ENCODE measurements around the gene MAPRE2. TPM values are rescaled to one million over a fixed set of nuclear protein-coding genes. Genes with fewer than 3 reads are reported as not detected.
"Not testable (repeated sequence)": the region's sequence is repeated elsewhere in the genome, so short reads cannot be mapped to it uniquely, and the experiment has no call there.

The MAPRE2 gene
- total RNA-seq, 1 donor from 2014 or later = 17.8 TPM

DNA sequence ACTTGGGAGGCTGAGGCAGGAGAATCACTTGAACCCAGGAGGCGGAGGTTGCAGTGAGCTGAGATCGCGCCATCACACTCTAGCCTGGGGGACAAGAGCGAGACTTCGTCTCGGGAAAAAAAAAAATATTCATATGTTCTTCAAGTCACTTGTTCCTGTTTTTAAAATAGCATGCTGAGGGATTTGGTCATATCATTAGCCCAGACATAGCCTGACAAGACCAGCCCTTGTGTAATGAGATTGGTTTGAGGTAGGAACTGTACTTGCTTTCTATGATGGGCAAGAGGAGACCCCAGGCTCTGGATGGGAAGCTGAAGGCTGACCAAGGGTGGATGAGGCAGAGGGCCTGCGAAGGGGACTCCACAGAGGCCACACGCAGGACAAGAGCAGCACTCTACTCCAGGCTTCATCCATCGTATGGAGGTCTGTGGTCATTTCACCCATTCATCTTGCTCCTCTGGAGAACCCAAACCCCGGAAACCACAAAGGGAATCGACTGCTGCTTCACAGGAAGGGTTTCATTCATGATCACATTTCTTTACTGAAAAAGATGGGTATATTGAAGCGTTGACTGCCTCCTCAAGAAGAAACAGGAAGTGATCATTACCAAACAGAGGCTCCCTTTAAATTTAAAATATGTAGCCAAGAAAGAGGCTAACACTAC is 112.5 kb downstream of the MAPRE2 start:
- no peak for DNase-seq (ENCODE audit: low spot score)

DNA sequence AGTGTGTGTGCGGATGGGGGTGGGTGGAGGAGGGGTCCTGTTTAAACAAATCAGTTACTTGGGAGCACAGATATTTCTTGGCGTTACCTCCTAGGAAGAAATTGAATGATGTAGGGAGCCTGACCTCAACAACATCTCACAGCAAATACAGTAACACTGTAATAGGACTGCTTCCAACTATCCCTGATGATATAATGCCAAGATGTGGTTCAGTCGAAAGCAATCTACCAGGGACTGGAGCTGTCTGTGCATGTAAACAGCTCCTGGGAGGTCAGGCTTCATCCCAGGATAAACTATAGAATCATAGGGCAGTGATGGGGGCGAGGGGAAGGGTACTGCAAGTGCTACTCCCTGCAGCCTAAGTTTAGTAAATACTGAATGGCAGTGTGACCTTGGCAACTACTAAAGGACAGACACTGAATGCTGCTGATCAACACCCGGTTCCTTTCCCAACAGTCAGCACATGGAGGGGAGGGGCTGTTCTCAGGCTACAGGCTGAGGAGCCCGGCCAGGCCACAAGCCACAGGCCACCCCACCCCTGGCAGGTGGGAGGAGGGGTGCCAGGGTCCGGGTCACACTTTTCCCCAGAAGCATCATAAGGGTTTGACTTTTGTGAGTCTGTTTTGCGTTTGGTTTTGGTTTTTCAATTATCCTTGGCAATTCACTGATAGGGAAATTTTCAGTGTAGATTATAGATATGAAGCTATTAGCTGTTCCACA is 114.3 kb downstream of the MAPRE2 start:
- no peak for DNase-seq (ENCODE audit: low spot score)

DNA sequence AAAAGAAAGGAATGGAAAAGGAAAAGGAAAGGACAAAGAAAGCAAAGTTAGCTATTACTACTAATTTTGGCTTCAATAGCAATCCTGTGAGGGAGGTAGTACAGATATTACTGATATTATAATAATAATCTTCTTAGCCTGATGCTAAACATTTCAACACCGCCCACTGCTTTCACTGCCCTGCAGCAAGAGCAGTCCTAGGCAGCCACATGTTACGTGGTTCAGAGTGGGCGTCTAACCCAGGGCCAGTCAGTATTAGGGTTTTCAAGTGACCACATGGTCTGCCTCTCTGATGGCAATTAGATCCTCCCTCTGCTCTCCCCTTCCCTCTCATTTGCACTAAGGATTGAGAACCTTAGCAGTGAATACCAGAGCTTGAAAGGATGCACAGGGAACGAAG is 116.0 kb downstream of the MAPRE2 start:
- no peak for DNase-seq (ENCODE audit: low spot score)

DNA sequence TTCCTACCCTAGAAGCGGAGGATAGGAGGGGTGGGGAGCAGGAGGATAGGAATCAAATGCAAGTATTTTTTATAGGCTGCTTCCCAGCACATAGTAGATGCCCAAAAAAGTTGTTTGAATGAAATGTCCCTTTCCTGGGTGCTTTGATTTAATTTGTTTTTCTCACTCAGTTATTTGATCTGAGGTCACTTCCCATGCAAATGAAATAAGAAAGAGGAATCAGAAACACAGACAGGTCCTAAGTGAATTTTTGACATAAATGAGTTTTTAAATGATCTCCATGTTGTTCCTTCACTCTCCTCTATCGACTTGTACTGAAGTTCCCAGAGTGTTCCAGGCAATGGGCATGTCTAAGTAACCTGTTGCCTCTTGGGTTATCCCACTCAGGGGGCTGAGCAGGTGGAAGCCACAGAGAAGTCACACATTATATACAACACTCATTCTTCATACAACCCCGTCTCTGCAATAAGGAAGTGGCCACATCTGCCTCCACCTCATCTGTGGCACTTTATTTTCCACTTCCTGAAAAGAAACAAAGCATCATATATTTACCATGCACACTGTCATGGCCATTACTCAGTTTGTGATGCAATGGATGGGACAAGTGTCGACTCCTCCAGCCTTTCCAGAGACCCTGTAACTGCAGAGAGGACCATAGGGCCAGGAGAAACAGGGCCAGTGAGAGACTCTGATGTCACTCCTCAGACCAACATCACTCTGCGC is 117.7 kb downstream of the MAPRE2 start:
- DNase-seq (ENCODE audit: low spot score) = no peak

DNA sequence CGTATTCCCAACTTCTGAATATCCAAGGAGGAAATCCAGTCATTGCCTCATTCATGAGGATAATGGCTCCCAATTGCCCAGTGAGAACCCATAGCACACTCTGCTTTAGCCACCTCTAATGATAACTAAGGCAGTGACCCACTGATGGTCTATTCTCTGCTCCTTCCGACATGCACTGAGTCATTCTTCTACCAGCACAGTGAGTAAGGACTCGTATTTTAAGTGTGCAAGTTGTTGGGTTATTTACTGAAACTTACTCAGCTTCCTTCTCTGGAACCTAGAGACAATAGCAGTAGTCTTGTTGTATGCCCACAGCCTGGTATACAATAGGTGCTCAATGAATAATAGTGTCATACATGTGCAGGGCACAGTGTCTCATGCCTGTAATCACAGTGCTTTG is 118.6 kb downstream of the MAPRE2 start:
- no peak for DNase-seq (ENCODE audit: low spot score)

DNA sequence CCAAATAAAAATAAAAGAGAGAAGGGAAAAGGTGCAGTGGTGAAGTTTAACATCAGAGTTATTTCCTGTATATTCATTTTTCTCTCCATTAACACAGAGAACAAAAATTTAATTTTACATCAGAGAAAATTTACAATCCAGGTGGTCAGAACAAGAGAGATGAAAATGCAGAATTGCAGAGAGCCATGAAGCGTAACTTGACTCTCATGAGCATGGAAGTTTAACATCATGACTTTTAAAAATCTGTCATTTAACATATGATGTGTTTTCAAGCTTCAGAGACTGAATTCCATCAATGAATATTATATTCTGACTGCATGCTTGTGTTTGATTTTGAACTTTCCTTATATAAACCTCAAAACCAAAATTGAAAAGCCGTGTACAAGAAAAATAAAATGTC is 120.3 kb downstream of the MAPRE2 start:
- DNase-seq (ENCODE audit: low spot score) = no peak

DNA sequence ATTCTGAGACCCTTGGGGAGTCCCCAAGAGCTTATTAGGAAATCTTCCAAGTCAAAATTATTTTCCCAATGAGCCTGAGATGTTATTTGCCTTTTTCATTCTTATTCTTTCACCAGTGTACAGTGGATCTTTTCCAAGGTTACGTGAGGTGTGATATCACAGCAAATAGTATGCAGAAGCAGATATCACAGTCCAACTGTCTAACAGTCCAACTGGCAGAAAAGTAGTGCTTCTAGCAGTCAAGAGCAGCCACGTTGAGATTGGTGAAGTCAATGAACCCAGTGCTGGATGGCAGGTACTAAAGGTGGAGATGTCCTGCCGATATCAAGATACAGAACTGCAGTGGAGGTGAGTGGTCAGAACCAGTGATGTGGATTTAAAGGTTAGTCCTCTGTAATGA is 120.7 kb downstream of the MAPRE2 start:
- DNase-seq (ENCODE audit: low spot score) = no peak

DNA sequence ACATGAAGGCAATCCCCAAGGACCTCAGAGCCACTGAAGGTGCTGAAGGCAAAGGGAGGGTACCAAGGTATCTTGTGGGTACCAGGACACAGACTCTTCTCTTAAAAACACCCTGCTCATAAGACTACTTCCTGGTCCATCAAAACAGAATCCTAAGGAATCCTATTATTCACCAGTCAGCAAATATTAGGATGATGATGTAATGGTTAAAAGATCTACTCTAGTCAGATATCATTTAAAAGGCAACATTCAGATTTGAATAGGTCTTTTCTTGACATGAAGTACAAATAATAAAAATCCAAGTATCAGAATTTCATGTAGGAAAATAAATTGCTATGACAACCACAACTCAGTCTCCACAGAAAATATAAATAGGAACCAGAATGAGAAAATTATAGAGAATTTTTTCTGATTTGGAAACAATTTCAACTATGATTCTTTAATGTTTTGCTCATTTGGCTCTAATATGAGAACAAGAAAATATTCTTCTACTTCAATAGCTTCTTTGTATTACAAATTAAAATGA is 121.9 kb downstream of the MAPRE2 start:
- no peak for DNase-seq (ENCODE audit: low spot score)

DNA sequence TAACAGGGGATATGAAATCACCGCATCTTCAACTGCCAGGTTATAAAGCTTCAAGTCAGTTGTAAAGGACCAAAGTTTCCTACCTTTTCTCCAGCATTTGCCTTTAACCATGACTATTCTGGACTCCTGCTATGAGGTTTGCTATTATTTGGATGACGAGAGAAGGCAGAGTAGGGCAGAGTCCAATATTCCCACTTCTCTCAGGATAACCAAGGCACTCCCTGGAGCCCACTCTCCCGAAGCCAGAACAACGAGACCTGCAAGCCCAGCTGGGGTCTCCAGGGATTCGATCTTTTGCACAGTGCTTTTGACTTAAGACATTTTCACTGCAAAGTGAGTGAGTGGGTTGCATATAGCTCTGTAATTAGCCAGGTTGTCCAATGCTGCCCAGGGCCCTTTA is 122.5 kb downstream of the MAPRE2 start:
- DNase-seq (ENCODE audit: low spot score) = no peak

DNA sequence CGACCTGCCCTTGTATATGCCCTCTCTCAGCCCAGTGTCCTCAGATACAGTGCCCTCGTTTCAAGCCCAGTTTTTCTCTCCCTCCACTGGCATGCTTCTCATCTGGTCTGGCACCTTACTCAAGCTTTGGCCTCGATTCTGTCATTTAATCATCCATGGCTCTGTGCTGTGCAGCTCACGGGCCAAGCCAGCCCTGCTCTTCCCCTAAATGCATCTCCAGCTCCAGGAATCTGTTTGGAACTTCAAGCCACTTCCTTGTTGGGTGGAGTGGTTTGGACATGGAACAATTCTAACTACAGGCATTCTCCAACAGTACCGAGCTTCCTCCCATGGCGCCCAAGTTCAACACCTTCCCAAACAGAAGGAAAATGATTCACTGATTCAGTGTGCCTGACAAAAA is 122.9 kb downstream of the MAPRE2 start:
- no peak for DNase-seq (ENCODE audit: low spot score)

DNA sequence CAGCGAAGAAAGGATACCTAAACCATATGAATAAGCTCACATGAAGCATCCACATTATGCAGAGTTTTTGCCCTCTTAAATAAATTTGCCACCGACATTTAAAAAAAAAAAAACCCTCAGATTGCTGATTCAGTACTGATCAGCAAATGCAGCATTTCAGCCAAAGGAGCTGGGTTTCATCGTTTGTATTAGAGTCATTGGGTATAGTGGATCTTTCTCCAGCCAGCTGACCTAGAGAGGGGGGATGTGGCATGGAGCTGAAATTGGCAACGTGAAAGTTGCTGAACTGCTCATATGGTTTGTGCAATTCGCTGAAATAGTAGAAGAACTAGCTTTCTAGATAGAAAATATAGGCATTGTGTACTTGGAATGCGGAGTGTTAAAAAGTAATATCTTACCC is 126.1 kb downstream of the MAPRE2 start:
- DNase-seq (ENCODE audit: low spot score) = no peak

DNA sequence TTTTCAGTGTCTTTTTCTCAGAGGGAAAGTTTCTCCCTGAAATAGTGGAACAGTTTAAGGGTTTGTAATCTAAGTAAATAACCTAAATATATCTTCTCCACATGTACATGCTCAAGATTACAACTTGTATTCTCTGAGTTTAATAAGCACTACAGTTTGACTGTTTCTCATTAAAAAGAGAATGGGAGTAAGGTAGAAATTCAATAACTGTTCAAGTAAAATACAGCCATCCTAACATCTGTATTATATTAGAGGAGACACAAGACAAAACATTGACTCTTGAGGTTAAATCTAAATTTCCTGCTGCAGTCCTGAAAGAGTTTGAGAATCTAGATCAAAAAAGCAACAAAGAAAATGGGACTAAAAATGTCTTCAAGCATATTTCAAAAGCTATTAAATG is 126.6 kb downstream of the MAPRE2 start:
- DNase-seq (ENCODE audit: low spot score) = no peak

DNA sequence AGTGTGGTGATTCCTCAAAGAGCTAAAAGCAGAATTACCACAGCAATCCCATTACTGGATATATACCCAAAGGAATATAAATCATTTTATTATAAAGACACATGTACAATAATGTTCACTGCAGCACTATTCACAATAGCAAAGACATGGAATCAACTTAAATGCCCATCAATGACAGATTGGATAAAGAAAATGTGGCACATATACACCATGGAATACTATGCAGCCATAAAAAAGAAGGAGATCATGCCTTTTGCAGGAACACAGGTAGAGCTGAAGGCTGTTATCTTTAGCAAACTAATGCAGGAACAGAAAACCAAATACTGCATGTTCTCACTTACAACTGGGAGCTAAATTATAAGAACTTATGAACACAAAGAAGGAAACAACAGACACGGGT is 129.1 kb downstream of the MAPRE2 start:
- not testable (repeated sequence) for DNase-seq (ENCODE audit: low spot score)

DNA sequence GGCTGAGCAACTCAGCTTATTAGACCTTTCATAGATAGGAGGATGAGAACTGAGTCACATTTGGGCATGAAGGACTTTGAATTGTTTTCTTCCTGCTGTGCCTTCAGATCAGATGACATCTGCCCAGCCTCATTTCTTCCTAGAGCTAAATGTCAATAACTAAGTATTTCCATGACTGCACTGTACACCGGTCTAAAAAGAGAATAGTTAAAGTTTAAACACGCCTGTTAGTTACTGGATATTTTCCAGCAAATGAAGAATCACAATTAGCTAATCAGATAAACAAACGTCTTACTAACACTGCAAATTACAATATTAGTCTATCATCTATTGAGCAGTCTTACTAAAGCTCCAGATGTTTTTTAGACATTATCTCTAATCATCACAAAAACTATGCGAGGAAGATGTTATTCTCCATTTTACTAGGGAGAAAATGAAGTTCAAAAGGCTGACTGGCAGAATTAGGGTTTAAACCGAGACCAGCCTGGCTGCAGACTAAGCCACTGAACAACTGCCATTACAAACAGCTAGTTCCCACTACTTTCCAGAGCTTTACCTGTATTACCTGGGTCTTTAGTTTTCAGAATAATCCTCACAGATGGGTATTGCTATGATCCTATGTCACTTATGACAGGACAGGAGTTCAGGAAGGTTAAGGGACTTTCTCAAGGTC is 130.2 kb downstream of the MAPRE2 start:
- DNase-seq (ENCODE audit: low spot score) = no peak

DNA sequence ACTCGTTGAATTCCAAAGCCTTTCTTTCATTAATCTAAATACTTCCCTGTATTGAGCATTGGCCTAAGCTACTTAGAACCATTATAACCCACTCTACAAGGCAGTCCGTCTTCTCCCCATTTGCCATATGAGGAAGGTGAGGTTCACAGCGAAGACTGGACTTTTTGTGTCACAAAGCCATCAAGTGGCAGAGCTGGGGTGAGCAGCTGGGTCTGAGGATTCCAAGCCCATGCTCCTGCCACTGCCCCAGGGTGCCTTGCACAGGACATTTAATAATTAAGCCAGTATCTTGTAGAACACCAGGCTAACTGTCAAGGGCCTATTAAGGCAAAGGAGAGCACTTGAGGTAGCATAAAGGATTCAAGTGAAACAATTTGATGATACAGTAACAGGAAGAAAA is 130.8 kb downstream of the MAPRE2 start:
- no peak for DNase-seq (ENCODE audit: low spot score)

DNA sequence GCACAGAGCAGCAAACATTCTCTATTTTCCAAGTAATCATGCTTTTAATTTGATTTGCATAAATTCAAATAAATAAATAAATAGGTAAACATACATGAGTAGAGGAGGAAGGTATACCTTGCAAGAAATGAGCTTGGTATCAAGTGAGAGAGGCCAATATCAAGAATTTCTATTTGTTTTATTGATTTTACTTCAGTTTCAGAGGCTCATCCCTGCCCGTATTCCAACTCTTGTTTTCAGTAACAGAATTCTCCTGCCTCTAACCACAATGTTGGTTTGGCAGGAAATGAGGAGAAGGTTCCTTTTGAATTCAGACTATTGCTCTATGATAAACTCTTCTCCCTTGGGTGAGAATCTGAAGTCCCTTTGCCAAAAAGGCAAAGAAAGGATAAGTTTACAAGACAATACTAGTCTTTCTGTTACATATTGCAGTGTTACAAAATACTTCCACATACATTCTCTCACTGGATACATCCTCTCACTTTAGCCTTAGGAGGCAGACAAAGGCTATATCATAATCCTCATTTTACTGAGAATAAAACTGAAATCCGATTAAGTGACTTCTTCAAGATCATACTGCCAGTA is 131.3 kb downstream of the MAPRE2 start:
- DNase-seq (ENCODE audit: low spot score) = no peak

DNA sequence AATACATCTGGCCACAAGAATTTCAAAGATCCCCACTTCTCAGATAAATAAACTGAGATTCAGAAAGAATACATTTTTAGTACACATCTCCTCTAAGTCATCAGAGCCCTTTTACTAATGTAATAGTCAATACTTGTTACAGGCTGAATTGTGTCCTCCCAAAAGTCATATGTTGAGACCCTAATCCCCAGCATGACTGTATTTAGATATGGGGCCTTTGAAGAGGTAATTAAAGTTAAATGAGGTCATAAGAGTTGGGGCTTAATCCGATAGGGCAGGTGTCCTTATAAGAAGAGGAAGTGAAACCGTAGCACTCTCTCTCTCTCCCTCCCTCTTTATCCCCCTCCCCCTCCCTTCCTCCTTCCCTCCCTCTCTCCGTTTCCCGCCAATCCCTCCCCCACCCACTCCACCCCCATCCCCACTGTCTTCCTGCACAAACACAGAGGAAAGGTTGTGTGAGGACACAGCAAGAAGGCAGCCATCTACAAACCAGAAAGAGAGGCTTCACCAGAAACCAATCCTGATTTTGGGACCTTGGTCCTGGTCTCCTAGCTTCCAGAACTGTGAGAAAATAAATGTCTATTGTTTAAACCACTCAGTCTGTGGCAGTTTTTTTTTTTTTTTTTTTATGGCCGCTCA is 133.0 kb downstream of the MAPRE2 start:
- no peak for DNase-seq (ENCODE audit: low spot score)

DNA sequence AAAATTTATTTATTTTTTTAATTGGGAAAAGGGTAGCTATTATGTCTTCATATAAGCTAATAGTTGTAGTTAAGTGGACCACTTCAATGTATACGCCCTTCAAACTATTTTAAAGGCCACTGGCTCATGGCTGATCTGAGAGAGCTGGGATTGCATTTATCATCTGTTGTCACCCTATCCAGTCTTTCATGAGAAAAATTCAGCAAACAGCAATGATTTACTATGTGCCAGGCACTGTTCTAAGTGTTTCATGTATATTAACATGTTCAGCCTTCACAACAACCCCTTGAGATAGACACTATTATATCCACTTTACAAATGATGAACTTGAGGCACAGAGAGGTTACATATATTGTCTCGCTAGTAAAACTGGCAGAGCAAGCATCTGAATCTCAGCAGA is 133.5 kb downstream of the MAPRE2 start:
- no peak for DNase-seq (ENCODE audit: low spot score)

DNA sequence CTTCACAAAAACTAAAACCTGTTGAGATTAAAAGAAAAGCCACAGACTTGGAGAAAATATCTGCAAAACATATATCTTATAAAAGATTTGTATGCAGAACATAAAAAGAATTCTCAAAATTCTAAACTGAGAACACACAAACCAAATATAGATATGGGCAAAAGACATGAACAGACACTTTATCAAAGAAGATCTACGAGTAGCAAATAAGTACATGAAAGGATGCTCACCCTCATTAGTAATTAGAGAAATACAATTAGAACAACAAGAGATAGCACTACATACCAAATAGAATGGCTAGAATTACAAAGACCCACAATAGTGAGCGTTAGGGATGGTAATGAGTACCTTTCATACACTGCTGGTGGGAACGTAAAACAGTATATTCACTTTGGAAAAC is 135.7 kb downstream of the MAPRE2 start:
- DNase-seq (ENCODE audit: low spot score) = no peak

DNA sequence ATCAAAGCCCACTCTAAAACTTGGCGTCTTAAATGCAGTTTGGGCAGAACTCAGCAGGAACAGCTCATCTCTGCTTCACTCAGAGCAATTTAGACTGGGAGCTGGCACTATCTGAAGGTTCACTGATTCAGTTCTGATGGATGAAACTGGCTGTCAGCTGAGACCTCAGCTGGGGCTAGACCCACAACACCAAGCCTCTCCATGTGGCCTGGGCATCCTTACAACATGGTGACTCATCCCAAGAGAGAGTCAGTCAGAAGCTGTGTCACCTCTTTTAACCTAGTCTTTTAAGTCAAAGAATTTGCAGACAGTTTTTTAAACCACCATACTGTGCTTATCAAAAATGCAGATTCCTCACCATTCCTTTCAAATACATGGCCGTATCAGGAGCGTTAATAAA is 137.0 kb downstream of the MAPRE2 start:
- DNase-seq (ENCODE audit: low spot score) = no peak

DNA sequence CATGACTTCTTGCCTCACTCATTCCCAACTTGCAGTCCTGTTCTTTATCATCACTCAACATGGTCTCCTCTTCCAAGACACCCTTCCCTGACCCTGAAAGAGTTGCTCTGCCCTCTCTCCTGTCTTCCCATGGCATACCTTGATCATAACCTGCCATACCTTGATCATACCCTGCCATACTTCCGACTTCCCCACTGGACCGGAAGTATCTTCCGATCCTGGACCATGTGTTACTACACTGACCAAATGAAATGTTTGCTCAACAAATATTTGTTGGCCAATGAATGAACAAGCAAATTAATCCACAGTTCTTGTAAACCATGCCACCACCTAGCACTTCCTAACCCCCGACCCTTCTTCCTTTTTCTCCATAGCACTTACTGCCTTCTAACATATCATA is 138.7 kb downstream of the MAPRE2 start:
- no peak for DNase-seq (ENCODE audit: low spot score)

All from ureter (tissue), 1 donor.